GM23248 (cell line): Measurements from ENCODE around the gene PTPN7.

Experiments used
- EZH2 ChIP-seq: fragments of 200-600 bp; sonication (generic); IDR thresholded peaks from 2 replicates; pipeline ENCODE4 v1.6.1; 2018; ENCODE audit warnings: antibody characterized with exemption, mild to moderate bottlenecking; ENCODE audit not compliant: insufficient read depth, poor library complexity, severe bottlenecking
- EZH2phosphoT487 ChIP-seq: fragments of 200-600 bp; sonication (generic); IDR thresholded peaks from 2 replicates; pipeline ENCODE4 v1.6.1; 2018; ENCODE audit warnings: antibody characterized with exemption, moderate library complexity, mild to moderate bottlenecking, low read depth; ENCODE audit not compliant: insufficient read depth

- no peak for TF ChIP-seq EZH2
- no peak for TF ChIP-seq EZH2phosphoT487
Observed at GRCh38 chr1:202165267-202165941, 5.0 kb upstream of the PTPN7 start.
